Natural killer cell (primary cell): ENCODE measurements around the gene SLC38A3. TPM values are rescaled to one million over a fixed set of nuclear protein-coding genes. Genes with fewer than 3 reads are reported as not detected.

ENCODE experiments used
- ATAC-seq, 3 donors: fragments of 150-1000 bp in 2 of 3; fragments of 200-7000 bp in 1 of 3; cut with Tn5 transposase; 1 replicate in 1 of 3; 2 replicates in 2 of 3; pipeline ENCODE4 v1.10.0; 2021; ENCODE audit warnings: mild to moderate bottlenecking in 2 of 3, moderate library complexity in 2 of 3
- DNase-seq, 2 donors: peaks; one replicate each; pipeline versions ENCODE4 v3.0.0 to v3.0.0-alpha.2; 2013 to 2021; ENCODE audit warnings: mixed read lengths in 1 of 2
- H3K27ac ChIP-seq: one replicate; pipeline ENCODE4 v1.5.1; 2013; ENCODE audit warnings: mild to moderate bottlenecking, low read length
- H3K27me3 ChIP-seq: one replicate; pipeline ENCODE4 v1.6.1; 2013; ENCODE audit warnings: low read length; ENCODE audit not compliant: control insufficient read depth, insufficient read depth
- H3K36me3 ChIP-seq: one replicate; pipeline ENCODE4 v1.6.1; 2013; ENCODE audit warnings: low read length; ENCODE audit not compliant: control insufficient read depth, insufficient read depth
- H3K4me1 ChIP-seq: one replicate; pipeline ENCODE4 v1.6.1; 2013; ENCODE audit warnings: low read length; ENCODE audit not compliant: control insufficient read depth, insufficient read depth
- H3K4me3 ChIP-seq: one replicate; pipeline ENCODE4 v1.5.1; 2013; ENCODE audit warnings: low read length
- H3K9me3 ChIP-seq: one replicate; pipeline ENCODE4 v1.6.1; 2013; ENCODE audit warnings: low read length; ENCODE audit not compliant: control insufficient read depth, insufficient read depth
- H3K27ac Mint-ChIP-seq, 2 donors: one replicate each; pipeline ENCODE4 v1.8.0; 2022; ENCODE audit warnings: mild to moderate bottlenecking in 2 of 2, mixed read lengths in 2 of 2, moderate library complexity in 1 of 2
- H3K27me3 Mint-ChIP-seq, 2 donors: one replicate each; pipeline ENCODE4 v1.8.0; 2022; ENCODE audit warnings: low read depth in 2 of 2, mixed read lengths in 2 of 2
- H3K36me3 Mint-ChIP-seq: one replicate; pipeline ENCODE4 v1.8.0; 2022; ENCODE audit warnings: mixed read lengths
- H3K4me1 Mint-ChIP-seq, 2 donors: one replicate each; pipeline ENCODE4 v1.8.0; 2022; ENCODE audit warnings: mixed read lengths in 2 of 2
- H3K4me3 Mint-ChIP-seq: one replicate; pipeline ENCODE4 v1.8.0; 2022; ENCODE audit warnings: mild to moderate bottlenecking, moderate library complexity, mixed read lengths
- H3K9me3 Mint-ChIP-seq, 2 donors: one replicate each; pipeline ENCODE4 v1.8.0; 2022; ENCODE audit warnings: mixed read lengths in 2 of 2
- CTCF ChIP-seq: fragments of 200-600 bp; IDR thresholded peaks from one replicate; pipeline ENCODE4 v1.8.0; 2022; ENCODE audit warnings: antibody characterized with exemption
- WGBS: methylation state at CpG from one replicate; pipeline ENCODE4 v1.1.7; 2013; ENCODE audit warnings: missing lambda C conversion rate; ENCODE audit not compliant: insufficient coverage; 5-methylcytosine and 5-hydroxymethylcytosine counted together
- intact Hi-C: fragments of 100-400 bp; cut with micrococcal nuclease; formaldehyde crosslinking; loops from one replicate; pipeline ENCODE4 v1.14.2; 2022
- total RNA-seq, 4 donors: library from RNA; stranded (reverse); fragments of 120-200 nt in 1 of 4; gene quantifications; one replicate each; pipeline versions ENCODE4 v1.2.3 to v1.2.4, GENCODE V29; 2013 to 2022

Gene SLC38A3
- total RNA-seq, 3 donors from 2014 or later (not counting 1 experiment from before 2014, with no cell fraction given): 0.82 TPM; not detected in 2

GRCh38 chr3:50165910-50166538, 39.0 kb upstream of the SLC38A3 start:
- WGBS: 56% methylated on average over 15 of the region's 15 CpGs
- Mint-ChIP-seq H3K4me3 (no peak overlapping the region), H3K27ac (no peak overlapping the region), H3K4me1 (no peaks in the 10 kb centered on the region), H3K27me3 (no peaks in the 10 kb centered on the region), H3K9me3 (no peaks in the 10 kb centered on the region), H3K36me3 (no peaks in the 10 kb centered on the region)
- no peak for DNase-seq
- ATAC-seq: no peak
- intact Hi-C loops: no loop called here
- Histone ChIP-seq H3K36me3 (no peaks in the 10 kb centered on the region), H3K4me1 (no peaks in the 10 kb centered on the region), H3K4me3 (no peak overlapping the region), H3K27ac (no peak overlapping the region), H3K27me3 (no peaks in the 10 kb centered on the region), H3K9me3 (no peaks in the 10 kb centered on the region)
- no peak for TF ChIP-seq CTCF

GRCh38 chr3:50166620-50167019, 38.5 kb upstream of the SLC38A3 start:
- ATAC-seq: no peak
- no peaks in the 10 kb centered on the region for H3K9me3 ChIP-seq
- no peaks in the 10 kb centered on the region for H3K36me3 Mint-ChIP-seq
- no peaks in the 10 kb centered on the region for H3K36me3 ChIP-seq
- no peak for DNase-seq
- no peak for TF ChIP-seq CTCF
- WGBS: 77% methylated on average over 6 of the region's 6 CpGs
- H3K27ac Mint-ChIP-seq: no peak overlapping the region
- H3K27me3 ChIP-seq: no peaks in the 10 kb centered on the region
- intact Hi-C loops: no loop called here
- no peaks in the 10 kb centered on the region for H3K4me1 ChIP-seq
- H3K4me1 Mint-ChIP-seq: no peaks in the 10 kb centered on the region
- H3K27me3 Mint-ChIP-seq: no peaks in the 10 kb centered on the region
- no peaks in the 10 kb centered on the region for H3K9me3 Mint-ChIP-seq
- no peak overlapping the region for H3K4me3 ChIP-seq
- no peak overlapping the region for H3K4me3 Mint-ChIP-seq
- no peak overlapping the region for H3K27ac ChIP-seq

GRCh38 chr3:50167069-50167840, 37.8 kb upstream of the SLC38A3 start:
- Histone ChIP-seq H3K4me3 (no peak overlapping the region), H3K36me3 (no peaks in the 10 kb centered on the region), H3K27me3 (no peaks in the 10 kb centered on the region), H3K27ac (no peak overlapping the region), H3K9me3 (no peaks in the 10 kb centered on the region), H3K4me1 (no peaks in the 10 kb centered on the region)
- no peak overlapping the region for H3K4me3 Mint-ChIP-seq
- no peaks in the 10 kb centered on the region for H3K9me3 Mint-ChIP-seq
- no peak overlapping the region for H3K27ac Mint-ChIP-seq
- WGBS: 79% methylated on average over 16 of the region's 16 CpGs
- intact Hi-C loops: no loop called here
- ATAC-seq (no peak), DNase-seq (no peak)
- H3K27me3 Mint-ChIP-seq: no peaks in the 10 kb centered on the region
- TF ChIP-seq CTCF: no peak
- no peaks in the 10 kb centered on the region for H3K4me1 Mint-ChIP-seq
- H3K36me3 Mint-ChIP-seq: no peaks in the 10 kb centered on the region
